ENCODE data around the gene PRRC1.

PRRC1 gene

GRCh38 chr5:127581450-127581849 lies 64.0 kb downstream of the PRRC1 start:
- H3K4me3 ChIP-seq (ENCODE audit: low read depth, low read length) = no peak overlapping the region
- no peak for TF ChIP-seq CTCF (IDR thresholded peaks at IDR 0.05; ENCODE audit: control insufficient read depth, extremely low read depth, insufficient read depth)
- DNase-seq (ENCODE audit: low read depth) = no peak

- DNase-seq (ENCODE audit: low read depth) = no peak
- no peak for TF ChIP-seq CTCF (IDR thresholded peaks at IDR 0.05; ENCODE audit: control insufficient read depth, extremely low read depth, insufficient read depth)
- no peak overlapping the region for H3K4me3 ChIP-seq (ENCODE audit: low read depth, low read length)
Observed at GRCh38 chr5:127582773-127583370, 65.4 kb downstream of the PRRC1 start.

GRCh38 chr5:127583866-127584265 lies 66.4 kb downstream of the PRRC1 start:
- no peak for TF ChIP-seq CTCF (IDR thresholded peaks at IDR 0.05; ENCODE audit: control insufficient read depth, extremely low read depth, insufficient read depth)
- no peak for DNase-seq (ENCODE audit: low read depth)
- H3K4me3 ChIP-seq (ENCODE audit: low read depth, low read length) = no peak overlapping the region

GRCh38 chr5:127585661-127586060 lies 68.2 kb downstream of the PRRC1 start:
- TF ChIP-seq CTCF (IDR thresholded peaks at IDR 0.05; ENCODE audit: control insufficient read depth, extremely low read depth, insufficient read depth) = no peak
- H3K4me3 ChIP-seq (ENCODE audit: low read depth, low read length) = no peak overlapping the region
- no peak for DNase-seq (ENCODE audit: low read depth)

- DNase-seq (ENCODE audit: low read depth) = no peak
- no peak for TF ChIP-seq CTCF (IDR thresholded peaks at IDR 0.05; ENCODE audit: control insufficient read depth, extremely low read depth, insufficient read depth)
- no peak overlapping the region for H3K4me3 ChIP-seq (ENCODE audit: low read depth, low read length)
Observed at GRCh38 chr5:127586066-127586770, 68.8 kb downstream of the PRRC1 start.

- H3K4me3 ChIP-seq (ENCODE audit: low read depth, low read length) = no peak overlapping the region
- TF ChIP-seq CTCF (IDR thresholded peaks at IDR 0.05; ENCODE audit: control insufficient read depth, extremely low read depth, insufficient read depth) = no peak
- no peak for DNase-seq (ENCODE audit: low read depth)
Observed at GRCh38 chr5:127586811-127587210, 69.4 kb downstream of the PRRC1 start.

Measured in LNCaP clone FGC (cell line).